GM19099 (cell line): Measurements from ENCODE around the gene GZF1.
A peak's percentile ranks its signal among the peaks of the same experiment; 100 is the strongest.

Source experiments
- POLR2A ChIP-seq: IDR thresholded peaks from 3 replicates; pipeline ENCODE4 v1.6.1; 2011; ENCODE audit warnings: low read depth; ENCODE audit not compliant: insufficient read length; ENCODE audit errors: extremely low read depth

The GZF1 gene

GRCh38 chr20:23361476-23362391 is at the start of gene GZF1:
GZF1 (plus strand) TSS chr20:23362182; CDS start chr20:23364384, 2,202 bp downstream.
- TF ChIP-seq POLR2A = peak; percentile 87

- TF ChIP-seq POLR2A = no peak
Observed at GRCh38 chr20:23313271-23313670, 48.7 kb upstream of the GZF1 start.

GRCh38 chr20:23314699-23315098 is 47.3 kb upstream of the GZF1 start:
- no peak for TF ChIP-seq POLR2A

- TF ChIP-seq POLR2A = no peak
Observed at GRCh38 chr20:23315099-23315498, 46.9 kb upstream of the GZF1 start.

GRCh38 chr20:23316626-23317025 is 45.4 kb upstream of the GZF1 start:
- TF ChIP-seq POLR2A = no peak

GRCh38 chr20:23317081-23317480 is 44.9 kb upstream of the GZF1 start:
- TF ChIP-seq POLR2A = no peak

GRCh38 chr20:23318347-23318746 is 43.6 kb upstream of the GZF1 start:
- TF ChIP-seq POLR2A = no peak

- no peak for TF ChIP-seq POLR2A
Observed at GRCh38 chr20:23320317-23320716, 41.7 kb upstream of the GZF1 start.

GRCh38 chr20:23325107-23325506 is 36.9 kb upstream of the GZF1 start:
- no peak for TF ChIP-seq POLR2A

- TF ChIP-seq POLR2A = no peak
Observed at GRCh38 chr20:23326774-23327173, 35.2 kb upstream of the GZF1 start.

- TF ChIP-seq POLR2A = no peak
Observed at GRCh38 chr20:23327617-23328333, 34.2 kb upstream of the GZF1 start.

- TF ChIP-seq POLR2A = no peak
Observed at GRCh38 chr20:23331450-23332350, 30.3 kb upstream of the GZF1 start.

- TF ChIP-seq POLR2A = no peak
Observed at GRCh38 chr20:23332467-23332866, 29.5 kb upstream of the GZF1 start.

- TF ChIP-seq POLR2A = no peak
Observed at GRCh38 chr20:23334111-23334510, 27.9 kb upstream of the GZF1 start.

GRCh38 chr20:23335521-23335920 is 26.5 kb upstream of the GZF1 start:
- TF ChIP-seq POLR2A = no peak
